A549 (cell line): ENCODE data around the gene ARHGEF4.

Source experiments
- CTCF ChIP-seq: fragments of >200 bp; sonication (Bioruptor Twin); formaldehyde crosslinking; IDR thresholded peaks from 3 replicates; pipeline ENCODE4 v1.5.1; 2016
- POLR2A ChIP-seq: IDR thresholded peaks from 2 replicates; pipeline ENCODE4 v1.6.1; 2012; ENCODE audit warnings: mild to moderate bottlenecking, low read length
- RFX5 ChIP-seq: fragments of 450-650 bp; IDR thresholded peaks from 2 replicates; pipeline ENCODE4 v1.7.1; 2014; ENCODE audit warnings: antibody characterized with exemption, mild to moderate bottlenecking, moderate library complexity

DNA sequence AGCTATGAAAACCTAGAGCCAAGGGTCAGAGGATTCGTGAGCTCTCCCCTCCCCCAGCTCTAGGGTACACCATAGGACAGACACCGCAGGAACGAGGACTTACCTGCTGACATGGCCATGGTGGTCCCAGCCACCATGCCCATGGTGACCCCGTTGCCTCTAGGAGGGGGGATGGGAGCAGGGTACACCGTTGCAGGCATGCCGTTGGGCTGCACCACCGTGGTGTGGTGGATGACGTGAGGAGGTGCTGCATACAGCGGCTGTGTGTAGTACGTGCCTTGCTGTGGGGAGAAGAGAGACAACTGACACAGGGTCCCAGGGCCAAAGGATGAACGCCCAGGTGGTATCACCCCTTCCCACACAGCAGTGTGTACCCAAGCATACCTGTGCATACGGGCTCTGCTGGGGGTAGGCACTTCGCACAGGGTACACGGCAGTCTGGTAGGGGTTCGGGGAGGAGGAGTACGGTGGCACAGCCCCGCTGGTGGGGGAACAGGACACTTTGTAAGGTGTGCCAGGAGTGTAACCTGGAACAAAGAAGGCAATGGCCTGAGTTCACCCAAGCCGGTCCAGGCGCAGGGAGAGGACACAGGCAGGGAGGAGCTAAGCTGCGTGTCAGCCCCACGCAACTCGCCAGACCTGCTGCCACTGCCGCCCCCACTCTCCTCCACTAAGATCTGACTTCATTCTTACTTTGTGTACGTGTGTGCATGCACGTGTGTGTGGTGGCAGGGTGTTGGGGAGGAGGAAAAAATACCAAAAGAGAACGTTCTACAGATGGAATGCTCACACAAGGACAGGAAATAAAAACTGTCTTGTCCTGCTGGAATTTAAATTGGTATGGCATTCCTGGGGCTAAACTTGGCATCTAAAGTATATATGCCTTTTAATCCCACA lies 218.7 kb downstream of the ARHGEF4 start:
- TF ChIP-seq POLR2A (no peak), CTCF (no peak), RFX5 (no peak)
